ENCODE measurements around the gene PTPN1. TPM values are rescaled to one million over a fixed set of nuclear protein-coding genes. Genes with fewer than 3 reads are reported as not detected.

The PTPN1 gene
- polyA plus RNA-seq, 1 of the 3 experiments (the other 2 are of a cell fraction), result 23.6 TPM

GRCh38 chr20:50494428-50494827 lies 15.8 kb upstream of the PTPN1 start (continued):
- no peak for TF ChIP-seq EP300 (IDR thresholded peaks at IDR 0.05; ENCODE audit: borderline replicate concordance in 1 of 2, low read depth in 1 of 2, low read length in 1 of 2)
- no peak for TF ChIP-seq NRF1 (IDR thresholded peaks at IDR 0.05; ENCODE audit: low read depth, low read length)
- TF ChIP-seq GATA2 (CRISPR knock-in tag; IDR thresholded peaks at IDR 0.05), result no peak
- no peak for TF ChIP-seq MAX (IDR thresholded peaks at IDR 0.05; ENCODE audit: low read depth)

- Histone ChIP-seq H3F3A (replicated peaks; ENCODE audit: insufficient read depth) (peaks cover 4% of the 10 kb centered on the region), H3K4me1 (ENCODE audit: control insufficient read depth in 1 of 2, insufficient read depth in 2 of 2, low read depth in 1 of 2, low read length in 1 of 2) (peaks cover 0 to 4% of the 10 kb centered on the region in 2 experiments; a peak in 1 of 4 replicates), H4K20me1 (ENCODE audit: insufficient read depth) (no peaks in the 10 kb centered on the region), H3K4me2 (no peak overlapping the region), H3K27ac (ENCODE audit: low read depth in 2 of 2, low read length in 1 of 2) (no peak overlapping the region), H3K9ac (no peak overlapping the region), H3K4me3 (ENCODE audit: low read depth in 2 of 2, low read length in 1 of 2) (no peak overlapping the region), H2AFZ (ENCODE audit: low read depth) (no peak overlapping the region; the same call in 1 of the 2 replicates), H3K9me3 (no peaks in the 10 kb centered on the region), H3K9me2 (no peaks in the 10 kb centered on the region), H3K36me3 (replicated peaks in 1 of 2; ENCODE audit: control insufficient read depth in 1 of 2, insufficient read depth in 2 of 2, low read length in 1 of 2) (no peaks in the 10 kb centered on the region), H3K79me2 (ENCODE audit: insufficient read depth) (no peaks in the 10 kb centered on the region), H3K27me3 (ENCODE audit: insufficient read depth) (no peaks in the 10 kb centered on the region)
- WGBS (ENCODE audit: low lambda C conversion rate), result 72% methylated on average over 5 of the region's 5 CpGs
- no peak for DNase-seq
- CTCF ChIA-PET, result no interaction called here
- POLR2A ChIA-PET, result no interaction called here
- TF ChIP-seq ELF1 (IDR thresholded peaks at IDR 0.05) (no peak), EZH2phosphoT487 (IDR thresholded peaks at IDR 0.05; ENCODE audit: borderline replicate concordance, low read depth) (no peak), MAX (IDR thresholded peaks at IDR 0.05; ENCODE audit: low read depth) (no peak), NFIC (IDR thresholded peaks at IDR 0.05; ENCODE audit: borderline replicate concordance) (no peak), RFX5 (IDR thresholded peaks at IDR 0.05; ENCODE audit: low read length) (no peak), REST (IDR thresholded peaks at IDR 0.05; ENCODE audit: low read depth, low read length) (no peak)
These were observed 13.3 kb upstream of the PTPN1 start for GRCh38 chr20:50496773-50497385.
